Measurements from ENCODE around the gene ZNF92.
"Not testable (repeated sequence)": the region's sequence is repeated elsewhere in the genome, so short reads cannot be mapped to it uniquely, and the experiment has no call there.

The ZNF92 gene

GRCh38 chr7:65342723-65343629 lies 30.7 kb upstream of the ZNF92 start (continued):
- no peak for TF ChIP-seq ZFP30 (CRISPR knock-in tag; IDR thresholded peaks at IDR 0.05)
- no peak for TF ChIP-seq TCF4 (CRISPR knock-in tag; IDR thresholded peaks at IDR 0.05; ENCODE audit: borderline replicate concordance)
- no peak for TF ChIP-seq ZC3H10 (CRISPR knock-in tag; IDR thresholded peaks at IDR 0.05)
- TF ChIP-seq PATZ1 (CRISPR knock-in tag; IDR thresholded peaks at IDR 0.05; ENCODE audit: borderline replicate concordance): no peak

- ATAC-seq: not testable (repeated sequence)
- peak; percentile 76 for TF ChIP-seq ZNF8 (CRISPR knock-in tag; IDR thresholded peaks at IDR 0.05)
Observed at GRCh38 chr7:65344541-65344940, 29.1 kb upstream of the ZNF92 start.

- no peak for ATAC-seq
- TF ChIP-seq ESRRG (CRISPR knock-in tag; IDR thresholded peaks at IDR 0.05) (no peak), GLIS3 (CRISPR knock-in tag; IDR thresholded peaks at IDR 0.05) (no peak), ZNF70 (CRISPR knock-in tag; IDR thresholded peaks at IDR 0.05) (no peak)
Observed at GRCh38 chr7:65354263-65354662, 19.4 kb upstream of the ZNF92 start.

- ATAC-seq: no peak
Observed at GRCh38 chr7:65369843-65370242, 3.8 kb upstream of the ZNF92 start.

GRCh38 chr7:65371468-65371867 lies 2.2 kb upstream of the ZNF92 start:
- ATAC-seq: no peak
- no peak for TF ChIP-seq PPARA (CRISPR knock-in tag; IDR thresholded peaks at IDR 0.05; ENCODE audit: borderline replicate concordance)
- no peak for TF ChIP-seq ISL1 (CRISPR knock-in tag; IDR thresholded peaks at IDR 0.05)
- TF ChIP-seq ZNF8 (CRISPR knock-in tag; IDR thresholded peaks at IDR 0.05): no peak
- no peak for TF ChIP-seq TSHZ2 (CRISPR knock-in tag; IDR thresholded peaks at IDR 0.05)
- no peak for TF ChIP-seq TCF4 (CRISPR knock-in tag; IDR thresholded peaks at IDR 0.05; ENCODE audit: borderline replicate concordance)
- no peak for TF ChIP-seq CSDC2 (CRISPR knock-in tag; IDR thresholded peaks at IDR 0.05)
- TF ChIP-seq ZNF70 (CRISPR knock-in tag; IDR thresholded peaks at IDR 0.05): no peak
- TF ChIP-seq ARNTL (CRISPR knock-in tag; IDR thresholded peaks at IDR 0.05; ENCODE audit: borderline replicate concordance, low read depth): no peak
- TF ChIP-seq POU6F1 (CRISPR knock-in tag; IDR thresholded peaks at IDR 0.05; ENCODE audit: borderline replicate concordance, low read depth): no peak
- no peak for TF ChIP-seq ESRRG (CRISPR knock-in tag; IDR thresholded peaks at IDR 0.05)
- TF ChIP-seq ZNF565 (CRISPR knock-in tag; conservative IDR thresholded peaks at IDR 0.05; ENCODE audit: low read depth): no peak
- no peak for TF ChIP-seq BACH2 (CRISPR knock-in tag; IDR thresholded peaks at IDR 0.05; ENCODE audit: borderline replicate concordance)
- no peak for TF ChIP-seq ZFP30 (CRISPR knock-in tag; IDR thresholded peaks at IDR 0.05)

More at GRCh38 chr7:65369843-65370242, 3.8 kb upstream of the ZNF92 start:
- TF ChIP-seq BACH2 (CRISPR knock-in tag; IDR thresholded peaks at IDR 0.05; ENCODE audit: borderline replicate concordance): no peak
- TF ChIP-seq CSDC2 (CRISPR knock-in tag; IDR thresholded peaks at IDR 0.05): no peak
- no peak for TF ChIP-seq TOX (CRISPR knock-in tag; IDR thresholded peaks at IDR 0.05; ENCODE audit: borderline replicate concordance)
- no peak for TF ChIP-seq ZFP30 (CRISPR knock-in tag; IDR thresholded peaks at IDR 0.05)
- no peak for TF ChIP-seq ZNF8 (CRISPR knock-in tag; IDR thresholded peaks at IDR 0.05)
- TF ChIP-seq SNAI2 (CRISPR knock-in tag; IDR thresholded peaks at IDR 0.05): no peak
- TF ChIP-seq CSRNP3 (CRISPR knock-in tag; IDR thresholded peaks at IDR 0.05): no peak
- TF ChIP-seq PATZ1 (CRISPR knock-in tag; IDR thresholded peaks at IDR 0.05; ENCODE audit: borderline replicate concordance): no peak
- TF ChIP-seq ZNF70 (CRISPR knock-in tag; IDR thresholded peaks at IDR 0.05): no peak
- no peak for TF ChIP-seq ESRRG (CRISPR knock-in tag; IDR thresholded peaks at IDR 0.05)
- TF ChIP-seq PPARA (CRISPR knock-in tag; IDR thresholded peaks at IDR 0.05; ENCODE audit: borderline replicate concordance): no peak
- TF ChIP-seq ZNF565 (CRISPR knock-in tag; conservative IDR thresholded peaks at IDR 0.05; ENCODE audit: low read depth): no peak
- TF ChIP-seq TCF4 (CRISPR knock-in tag; IDR thresholded peaks at IDR 0.05; ENCODE audit: borderline replicate concordance): no peak
